ENCODE measurements around the gene GNG14.

GNG14 gene

DNA sequence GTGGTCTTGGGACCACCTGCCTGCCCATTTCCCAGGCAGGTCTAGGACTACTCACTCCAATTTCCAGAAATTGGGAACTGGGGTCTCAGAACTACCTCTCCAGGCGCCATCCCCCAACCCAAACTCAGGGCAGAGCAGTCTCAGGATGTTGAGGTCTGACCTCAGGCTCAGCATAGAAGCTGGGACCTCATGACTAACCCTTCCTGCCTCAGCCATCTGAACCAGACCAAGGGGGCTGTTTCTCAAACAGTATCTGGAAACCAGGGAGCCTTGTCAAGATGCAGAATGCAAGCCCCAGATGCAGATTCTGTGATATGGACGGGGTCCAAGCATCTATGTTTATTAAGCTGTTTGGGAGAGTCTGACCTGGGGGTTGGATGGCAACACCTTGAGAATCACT is 7.3 kb downstream of the GNG14 start:
- H2AFZ ChIP-seq (ENCODE audit: low read length) = no peak overlapping the region
- TF ChIP-seq, protein P1, sequence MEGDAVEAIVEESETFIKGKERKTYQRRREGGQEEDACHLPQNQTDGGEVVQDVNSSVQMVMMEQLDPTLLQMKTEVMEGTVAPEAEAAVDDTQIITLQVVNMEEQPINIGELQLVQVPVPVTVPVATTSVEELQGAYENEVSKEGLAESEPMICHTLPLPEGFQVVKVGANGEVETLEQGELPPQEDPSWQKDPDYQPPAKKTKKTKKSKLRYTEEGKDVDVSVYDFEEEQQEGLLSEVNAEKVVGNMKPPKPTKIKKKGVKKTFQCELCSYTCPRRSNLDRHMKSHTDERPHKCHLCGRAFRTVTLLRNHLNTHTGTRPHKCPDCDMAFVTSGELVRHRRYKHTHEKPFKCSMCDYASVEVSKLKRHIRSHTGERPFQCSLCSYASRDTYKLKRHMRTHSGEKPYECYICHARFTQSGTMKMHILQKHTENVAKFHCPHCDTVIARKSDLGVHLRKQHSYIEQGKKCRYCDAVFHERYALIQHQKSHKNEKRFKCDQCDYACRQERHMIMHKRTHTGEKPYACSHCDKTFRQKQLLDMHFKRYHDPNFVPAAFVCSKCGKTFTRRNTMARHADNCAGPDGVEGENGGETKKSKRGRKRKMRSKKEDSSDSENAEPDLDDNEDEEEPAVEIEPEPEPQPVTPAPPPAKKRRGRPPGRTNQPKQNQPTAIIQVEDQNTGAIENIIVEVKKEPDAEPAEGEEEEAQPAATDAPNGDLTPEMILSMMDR (conservative IDR thresholded peaks at IDR 0.05; ENCODE audit: low read length) = no peak
- no peak for TF ChIP-seq EZH2phosphoT487 (IDR thresholded peaks at IDR 0.05; ENCODE audit: borderline replicate concordance)
- no peaks in the 10 kb centered on the region for H4K20me1 ChIP-seq (ENCODE audit: insufficient read depth, low read length, poor library complexity, severe bottlenecking)
- H3K79me2 ChIP-seq (ENCODE audit: insufficient read depth, low read length) = peaks cover 15% of the 10 kb centered on the region; the same call in 1 of the 2 replicates
- no peak overlapping the region for H3K9ac ChIP-seq (ENCODE audit: low read depth, low read length, poor library complexity, severe bottlenecking)
- H3K4me2 ChIP-seq (ENCODE audit: low read depth, low read length, poor library complexity, severe bottlenecking) = peak overlapping the region; percentile 81
- H3K4me1 ChIP-seq (ENCODE audit: insufficient read depth, low read length, poor library complexity, severe bottlenecking) = peaks cover 11% of the 10 kb centered on the region
- no peaks in the 10 kb centered on the region for H3K9me3 ChIP-seq (ENCODE audit: insufficient read depth, low read depth, low read length)
- H3K27me3 ChIP-seq (ENCODE audit: insufficient read depth, low read length, poor library complexity, severe bottlenecking) = no peaks in the 10 kb centered on the region
- H3K4me3 ChIP-seq (ENCODE audit: low read length, poor library complexity, severe bottlenecking) = no peak overlapping the region
- H3K9me2 ChIP-seq (replicated peaks; ENCODE audit: low read depth, low read length) = no peaks in the 10 kb centered on the region
- no peaks in the 10 kb centered on the region; the same call in 1 of the 2 replicates for H3K36me3 ChIP-seq (ENCODE audit: insufficient read depth, low read length)
- 0 out of 2 replicates have a peak, but pooled peaks cover 2% of the 10 kb centered on the region for H3F3A ChIP-seq (ENCODE audit: low read depth)

DNA sequence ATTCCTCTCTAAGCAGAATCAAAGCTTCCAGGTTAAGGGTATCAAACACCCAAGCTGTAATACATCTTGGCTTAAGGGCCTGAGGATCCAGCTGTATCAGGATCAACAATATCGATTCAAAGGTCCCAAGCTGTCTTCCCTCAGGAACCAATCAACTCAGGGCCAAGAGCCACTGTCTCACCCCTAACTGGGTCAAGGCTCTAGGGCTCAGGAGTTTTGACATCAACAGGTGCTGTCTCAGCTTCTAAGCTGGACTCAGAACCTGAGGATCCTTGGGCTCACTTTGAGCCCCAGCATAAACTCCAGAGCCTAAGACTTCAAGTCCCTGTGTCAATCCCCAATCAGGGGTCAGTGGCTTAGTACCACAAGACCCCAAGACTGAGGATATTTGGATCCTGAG is 7.7 kb downstream of the GNG14 start:
- no peak for TF ChIP-seq EZH2phosphoT487 (IDR thresholded peaks at IDR 0.05; ENCODE audit: borderline replicate concordance)
- TF ChIP-seq, protein P1 (conservative IDR thresholded peaks at IDR 0.05; ENCODE audit: low read length) = no peak
- H3K9me2 ChIP-seq (replicated peaks; ENCODE audit: low read depth, low read length) = no peaks in the 10 kb centered on the region
- H3K27me3 ChIP-seq (ENCODE audit: insufficient read depth, low read length, poor library complexity, severe bottlenecking) = no peaks in the 10 kb centered on the region
- H3K9me3 ChIP-seq (ENCODE audit: insufficient read depth, low read depth, low read length) = no peaks in the 10 kb centered on the region
- H3K36me3 ChIP-seq (ENCODE audit: insufficient read depth, low read length) = no peaks in the 10 kb centered on the region; the same call in 1 of the 2 replicates
- H4K20me1 ChIP-seq (ENCODE audit: insufficient read depth, low read length, poor library complexity, severe bottlenecking) = no peaks in the 10 kb centered on the region
- H3K4me3 ChIP-seq (ENCODE audit: low read length, poor library complexity, severe bottlenecking) = peak overlapping the region; percentile 81
- H3K9ac ChIP-seq (ENCODE audit: low read depth, low read length, poor library complexity, severe bottlenecking) = no peak overlapping the region
- H3F3A ChIP-seq (ENCODE audit: low read depth) = 0 out of 2 replicates have a peak, but pooled peaks cover 2% of the 10 kb centered on the region
- H3K79me2 ChIP-seq (ENCODE audit: insufficient read depth, low read length) = peaks cover 10% of the 10 kb centered on the region; the same call in 1 of the 2 replicates
- peaks cover 11% of the 10 kb centered on the region for H3K4me1 ChIP-seq (ENCODE audit: insufficient read depth, low read length, poor library complexity, severe bottlenecking)
- H2AFZ ChIP-seq (ENCODE audit: low read length) = no peak overlapping the region
- peak overlapping the region; percentile 81 for H3K4me2 ChIP-seq (ENCODE audit: low read depth, low read length, poor library complexity, severe bottlenecking)

DNA sequence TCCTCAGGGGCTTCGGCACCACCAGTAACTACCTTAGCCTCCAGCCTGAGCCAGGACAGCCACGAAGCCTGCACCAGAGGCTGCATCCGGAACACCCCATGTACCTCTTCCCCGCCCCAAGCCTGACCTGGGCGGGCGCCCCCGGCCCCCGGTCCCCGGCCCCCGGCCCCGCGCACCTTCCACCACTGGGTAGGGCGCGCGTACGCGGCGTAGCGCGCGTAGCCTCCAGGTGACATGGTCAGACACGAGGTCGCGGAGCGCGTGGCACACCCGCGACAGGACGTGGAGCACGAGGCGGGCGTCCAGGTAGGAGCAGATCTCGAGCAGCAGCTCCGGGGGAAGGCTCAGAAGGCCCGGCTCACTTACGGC is 8.2 kb downstream of the GNG14 start:
- Histone ChIP-seq H4K20me1 (ENCODE audit: insufficient read depth, low read length, poor library complexity, severe bottlenecking) (no peaks in the 10 kb centered on the region), H3K4me3 (ENCODE audit: low read length, poor library complexity, severe bottlenecking) (peak overlapping the region; percentile 81), H2AFZ (ENCODE audit: low read length) (peak overlapping the region; percentile 64), H3K9me3 (ENCODE audit: insufficient read depth, low read depth, low read length) (no peaks in the 10 kb centered on the region), H3K4me1 (ENCODE audit: insufficient read depth, low read length, poor library complexity, severe bottlenecking) (peaks cover 11% of the 10 kb centered on the region), H3K9ac (ENCODE audit: low read depth, low read length, poor library complexity, severe bottlenecking) (peak overlapping the region; percentile 75), H3K27me3 (ENCODE audit: insufficient read depth, low read length, poor library complexity, severe bottlenecking) (no peaks in the 10 kb centered on the region), H3K9me2 (replicated peaks; ENCODE audit: low read depth, low read length) (no peaks in the 10 kb centered on the region), H3K36me3 (ENCODE audit: insufficient read depth, low read length) (peaks cover 4% of the 10 kb centered on the region; the same call in 1 of the 2 replicates), H3F3A (ENCODE audit: low read depth) (0 out of 2 replicates have a peak, but pooled peaks cover 2% of the 10 kb centered on the region), H3K79me2 (ENCODE audit: insufficient read depth, low read length) (peaks cover 6% of the 10 kb centered on the region; the same call in 1 of the 2 replicates), H3K4me2 (ENCODE audit: low read depth, low read length, poor library complexity, severe bottlenecking) (peak overlapping the region; percentile 81)
- no peak for TF ChIP-seq EZH2phosphoT487 (IDR thresholded peaks at IDR 0.05; ENCODE audit: borderline replicate concordance)
- TF ChIP-seq, protein P1 (conservative IDR thresholded peaks at IDR 0.05; ENCODE audit: low read length) = no peak
